HG02885 (cell line): ENCODE measurements around the gene TP53BP1.
"Not testable (repeated sequence)": the region's sequence is repeated elsewhere in the genome, so short reads cannot be mapped to it uniquely, and the experiment has no call there.

Experiments used
- ATAC-seq: cut with Tn5 transposase; IDR thresholded peaks from one replicate; pipeline ENCODE4 v1.9.1; 2021; ENCODE audit warnings: mild to moderate bottlenecking; ENCODE audit not compliant: unreplicated experiment, poor library complexity

Gene TP53BP1, protein sequence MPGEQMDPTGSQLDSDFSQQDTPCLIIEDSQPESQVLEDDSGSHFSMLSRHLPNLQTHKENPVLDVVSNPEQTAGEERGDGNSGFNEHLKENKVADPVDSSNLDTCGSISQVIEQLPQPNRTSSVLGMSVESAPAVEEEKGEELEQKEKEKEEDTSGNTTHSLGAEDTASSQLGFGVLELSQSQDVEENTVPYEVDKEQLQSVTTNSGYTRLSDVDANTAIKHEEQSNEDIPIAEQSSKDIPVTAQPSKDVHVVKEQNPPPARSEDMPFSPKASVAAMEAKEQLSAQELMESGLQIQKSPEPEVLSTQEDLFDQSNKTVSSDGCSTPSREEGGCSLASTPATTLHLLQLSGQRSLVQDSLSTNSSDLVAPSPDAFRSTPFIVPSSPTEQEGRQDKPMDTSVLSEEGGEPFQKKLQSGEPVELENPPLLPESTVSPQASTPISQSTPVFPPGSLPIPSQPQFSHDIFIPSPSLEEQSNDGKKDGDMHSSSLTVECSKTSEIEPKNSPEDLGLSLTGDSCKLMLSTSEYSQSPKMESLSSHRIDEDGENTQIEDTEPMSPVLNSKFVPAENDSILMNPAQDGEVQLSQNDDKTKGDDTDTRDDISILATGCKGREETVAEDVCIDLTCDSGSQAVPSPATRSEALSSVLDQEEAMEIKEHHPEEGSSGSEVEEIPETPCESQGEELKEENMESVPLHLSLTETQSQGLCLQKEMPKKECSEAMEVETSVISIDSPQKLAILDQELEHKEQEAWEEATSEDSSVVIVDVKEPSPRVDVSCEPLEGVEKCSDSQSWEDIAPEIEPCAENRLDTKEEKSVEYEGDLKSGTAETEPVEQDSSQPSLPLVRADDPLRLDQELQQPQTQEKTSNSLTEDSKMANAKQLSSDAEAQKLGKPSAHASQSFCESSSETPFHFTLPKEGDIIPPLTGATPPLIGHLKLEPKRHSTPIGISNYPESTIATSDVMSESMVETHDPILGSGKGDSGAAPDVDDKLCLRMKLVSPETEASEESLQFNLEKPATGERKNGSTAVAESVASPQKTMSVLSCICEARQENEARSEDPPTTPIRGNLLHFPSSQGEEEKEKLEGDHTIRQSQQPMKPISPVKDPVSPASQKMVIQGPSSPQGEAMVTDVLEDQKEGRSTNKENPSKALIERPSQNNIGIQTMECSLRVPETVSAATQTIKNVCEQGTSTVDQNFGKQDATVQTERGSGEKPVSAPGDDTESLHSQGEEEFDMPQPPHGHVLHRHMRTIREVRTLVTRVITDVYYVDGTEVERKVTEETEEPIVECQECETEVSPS (N-terminal part only)

DNA sequence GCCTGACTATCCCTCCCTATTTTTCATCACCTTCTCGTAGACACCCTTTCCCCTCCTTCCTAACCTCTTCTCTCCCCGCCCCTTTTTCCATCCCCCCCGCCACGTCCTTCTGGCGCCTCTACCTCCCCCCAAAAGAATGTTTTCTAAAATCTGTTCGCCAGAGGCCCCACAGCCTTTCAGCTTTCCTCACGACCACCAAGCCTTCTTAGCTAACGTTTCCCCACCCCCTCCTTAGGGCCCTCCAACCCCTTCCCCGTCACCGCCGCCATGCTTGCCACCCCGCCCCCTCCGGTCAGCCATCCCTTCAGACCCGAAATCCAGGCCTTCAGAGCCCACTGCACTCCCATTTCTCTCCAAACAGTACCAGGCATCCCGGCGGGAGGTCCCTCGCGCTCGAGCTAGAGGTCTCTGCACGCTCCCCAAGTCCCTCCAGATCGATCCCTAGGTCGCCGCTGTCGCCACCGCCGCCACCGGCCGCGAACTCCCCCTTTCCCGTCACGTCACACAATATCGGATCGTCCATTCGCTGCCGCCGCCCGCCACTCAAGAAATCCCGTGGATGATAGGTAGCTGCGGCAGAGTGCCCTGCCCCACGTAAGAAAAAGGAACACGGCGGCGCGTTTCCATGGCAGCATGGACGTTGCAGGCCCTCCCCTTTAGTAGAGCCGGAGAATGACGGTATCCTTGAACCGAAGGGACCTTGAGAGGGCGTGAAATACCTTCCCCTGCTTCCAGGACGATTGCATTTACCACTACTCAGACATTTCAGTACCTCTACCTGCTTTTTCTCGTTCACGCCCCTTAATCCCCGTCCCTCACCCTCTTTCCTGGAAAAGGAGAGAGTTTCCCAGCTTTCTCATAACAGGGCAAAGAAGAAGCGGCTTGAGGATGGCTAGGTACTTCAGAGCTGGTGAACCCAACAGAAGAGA lies at the start of gene TP53BP1:
Gene TP53BP1, minus strand, starts transcription at position 484 of the 929 bp plus-strand sequence. Its CDS starts 113 bp downstream, at position 371.
- peak; percentile 99 for ATAC-seq

DNA sequence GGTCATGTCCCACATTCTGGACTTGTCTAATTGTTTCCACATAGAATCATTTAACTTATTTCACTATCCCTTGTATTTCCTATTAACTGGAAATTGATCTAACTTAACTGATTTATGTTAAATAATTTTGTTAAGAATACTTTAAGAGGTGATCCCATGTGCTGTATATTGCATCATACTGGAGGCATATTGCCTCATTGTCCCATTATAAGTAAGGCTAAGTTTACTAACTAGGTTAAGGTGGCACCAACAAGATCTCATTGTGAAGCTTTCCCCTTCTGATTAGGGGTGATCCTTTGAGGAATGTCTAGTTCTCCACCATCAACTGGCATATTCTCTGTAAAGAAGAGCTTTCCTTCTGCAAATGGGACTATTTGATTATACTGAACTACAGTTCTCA lies 48.8 kb upstream of the TP53BP1 start:
- ATAC-seq, result no peak

GRCh38 chr15:43538091-43538490 lies 45.1 kb upstream of the TP53BP1 start:
- no peak for ATAC-seq

DNA sequence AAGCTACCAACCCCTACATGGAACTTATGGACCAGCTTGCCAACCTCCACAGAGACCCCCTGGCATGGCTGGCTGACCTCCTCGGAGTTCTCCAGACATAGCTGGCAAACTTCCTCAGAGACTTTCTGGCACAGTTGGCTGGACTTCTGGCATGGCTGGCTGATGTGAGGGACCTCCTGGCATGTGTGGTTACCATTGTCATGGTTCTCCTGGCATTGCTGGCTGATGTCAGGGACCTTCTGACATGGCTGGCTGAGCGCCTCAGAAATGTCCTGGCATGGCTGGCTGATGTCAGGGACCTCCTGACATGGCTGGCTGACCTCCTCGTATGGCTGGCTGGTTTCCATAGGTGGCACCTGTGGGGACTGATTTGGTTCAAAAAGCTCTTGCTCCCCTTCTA lies 41.9 kb upstream of the TP53BP1 start:
- no peak for ATAC-seq

- not testable (repeated sequence) for ATAC-seq
Measured at GRCh38 chr15:43532826-43533225, 39.9 kb upstream of the TP53BP1 start.

DNA sequence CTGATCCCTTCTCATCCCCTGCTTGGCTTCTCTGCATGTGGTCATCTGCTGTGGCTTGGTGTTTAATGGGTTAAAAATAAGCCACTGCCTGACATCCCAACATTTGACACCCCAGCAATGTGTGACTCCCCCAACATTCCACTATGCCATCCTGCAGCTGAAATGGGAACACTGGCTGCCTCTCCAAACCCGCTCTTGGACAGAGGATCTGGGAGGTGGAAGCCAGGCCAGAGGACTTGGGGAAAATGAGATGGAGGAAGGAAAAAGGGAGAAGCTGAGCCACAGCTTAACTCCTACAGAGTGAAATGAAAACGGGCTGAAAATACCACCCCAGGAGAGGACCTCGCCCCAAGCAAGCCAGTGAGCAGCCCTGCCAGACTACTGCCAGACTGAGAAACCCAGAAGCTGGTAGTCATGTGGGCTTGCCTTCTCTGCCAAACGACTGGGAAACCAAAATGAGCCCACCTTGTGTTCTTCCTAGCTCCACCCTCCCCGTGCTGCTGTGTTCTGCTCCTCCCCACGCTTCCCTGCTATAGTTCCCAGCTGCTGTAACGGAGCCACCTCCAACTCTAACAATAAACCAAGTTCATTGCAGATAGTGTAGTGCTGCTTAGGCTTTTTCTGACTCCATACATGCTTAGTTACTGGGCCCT lies 38.2 kb upstream of the TP53BP1 start:
- ATAC-seq, result no peak

- ATAC-seq, result no peak
Measured at GRCh38 chr15:43529587-43530345, 36.8 kb upstream of the TP53BP1 start.

DNA sequence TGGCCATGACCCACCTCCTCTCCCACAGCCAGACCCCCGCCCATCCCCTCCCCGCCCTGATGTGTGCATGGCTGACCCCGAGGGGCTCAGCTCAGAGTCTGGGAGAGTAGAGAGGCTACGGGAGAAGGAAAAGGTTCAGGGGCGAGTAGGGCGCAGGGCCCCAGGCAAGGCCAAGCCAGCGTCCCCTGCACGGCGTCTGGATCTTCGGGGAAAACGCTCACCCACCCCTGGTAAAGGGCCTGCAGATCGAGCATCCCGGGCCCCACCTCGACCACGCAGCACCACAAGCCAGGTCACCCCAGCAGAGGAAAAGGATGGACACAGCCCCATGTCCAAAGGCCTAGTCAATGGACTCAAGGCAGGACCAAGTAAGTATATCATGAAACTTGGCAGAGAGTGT lies 36.2 kb upstream of the TP53BP1 start:
- ATAC-seq, result no peak

DNA sequence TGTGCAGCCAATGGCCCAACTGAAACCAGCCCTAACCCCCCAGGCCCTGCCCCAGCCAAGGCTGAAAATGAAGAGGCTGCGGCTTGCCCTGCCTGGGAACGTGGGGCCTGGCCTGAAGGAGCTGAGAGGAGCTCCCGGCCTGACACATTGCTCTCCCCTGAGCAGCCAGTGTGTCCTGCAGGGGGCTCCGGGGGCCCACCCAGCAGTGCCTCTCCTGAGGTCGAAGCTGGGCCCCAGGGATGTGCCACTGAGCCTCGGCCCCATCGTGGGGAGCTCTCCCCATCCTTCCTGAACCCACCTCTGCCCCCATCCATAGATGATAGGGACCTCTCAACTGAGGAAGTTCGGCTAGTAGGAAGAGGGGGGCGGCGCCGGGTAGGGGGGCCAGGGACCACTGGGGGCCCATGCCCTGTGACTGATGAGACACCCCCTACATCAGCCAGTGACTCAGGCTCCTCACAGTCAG lies 35.6 kb upstream of the TP53BP1 start:
- no peak for ATAC-seq

GRCh38 chr15:43527802-43528541 lies 35.0 kb upstream of the TP53BP1 start:
- ATAC-seq, result no peak

GRCh38 chr15:43527016-43527801 lies 34.3 kb upstream of the TP53BP1 start:
- no peak for ATAC-seq

DNA sequence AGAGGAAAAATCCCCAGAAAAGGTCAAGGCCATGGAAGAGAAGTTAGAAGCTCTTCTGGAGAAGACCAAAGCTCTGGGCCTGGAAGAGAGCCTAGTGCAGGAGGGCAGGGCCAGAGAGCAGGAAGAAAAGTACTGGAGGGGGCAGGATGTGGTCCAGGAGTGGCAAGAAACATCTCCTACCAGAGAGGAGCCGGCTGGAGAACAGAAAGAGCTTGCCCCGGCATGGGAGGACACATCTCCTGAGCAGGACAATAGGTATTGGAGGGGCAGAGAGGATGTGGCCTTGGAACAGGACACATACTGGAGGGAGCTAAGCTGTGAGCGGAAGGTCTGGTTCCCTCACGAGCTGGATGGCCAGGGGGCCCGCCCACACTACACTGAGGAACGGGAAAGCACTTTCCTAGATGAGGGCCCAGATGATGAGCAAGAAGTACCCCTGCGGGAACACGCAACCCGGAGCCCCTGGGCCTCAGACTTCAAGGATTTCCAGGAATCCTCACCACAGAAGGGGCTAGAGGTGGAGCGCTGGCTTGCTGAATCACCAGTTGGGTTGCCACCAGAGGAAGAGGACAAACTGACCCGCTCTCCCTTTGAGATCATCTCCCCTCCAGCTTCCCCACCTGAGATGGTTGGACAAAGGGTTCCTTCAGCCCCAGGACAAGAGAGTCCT lies 33.4 kb upstream of the TP53BP1 start:
- ATAC-seq, result no peak

GRCh38 chr15:43525131-43525530 lies 32.2 kb upstream of the TP53BP1 start:
- ATAC-seq, result no peak

GRCh38 chr15:43524254-43524845 lies 31.4 kb upstream of the TP53BP1 start:
- no peak for ATAC-seq

DNA sequence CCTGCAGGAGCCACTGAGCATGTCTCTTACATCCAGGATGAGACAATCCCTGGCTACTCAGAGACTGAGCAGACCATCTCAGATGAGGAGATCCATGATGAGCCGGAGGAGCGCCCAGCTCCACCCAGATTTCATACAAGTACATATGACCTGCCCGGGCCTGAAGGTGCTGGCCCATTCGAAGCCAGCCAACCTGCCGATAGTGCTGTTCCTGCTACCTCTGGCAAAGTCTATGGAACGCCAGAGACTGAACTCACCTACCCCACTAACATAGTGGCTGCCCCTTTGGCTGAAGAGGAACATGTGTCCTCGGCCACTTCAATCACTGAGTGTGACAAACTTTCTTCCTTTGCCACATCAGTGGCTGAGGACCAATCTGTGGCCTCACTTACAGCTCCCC lies 30.7 kb upstream of the TP53BP1 start:
- no peak for ATAC-seq

DNA sequence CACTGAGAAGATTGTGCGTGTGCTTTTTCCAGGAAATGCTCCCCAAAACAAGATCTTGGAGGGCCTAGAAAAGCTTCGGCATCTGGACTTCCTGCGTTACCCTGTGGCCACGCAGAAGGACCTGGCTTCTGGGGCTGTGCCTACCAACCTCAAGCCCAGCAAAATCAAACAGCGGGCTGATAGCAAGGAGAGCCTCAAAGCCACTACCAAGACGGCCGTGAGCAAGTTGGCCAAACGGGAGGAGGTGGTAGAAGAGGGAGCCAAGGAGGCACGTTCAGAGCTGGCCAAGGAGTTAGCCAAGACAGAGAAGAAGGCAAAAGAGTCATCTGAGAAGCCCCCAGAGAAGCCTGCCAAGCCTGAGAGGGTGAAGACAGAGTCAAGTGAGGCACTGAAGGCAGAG lies 29.3 kb upstream of the TP53BP1 start:
- no peak for ATAC-seq
